Measurements from ENCODE around the gene TBC1D4. TPM values are rescaled to one million over a fixed set of nuclear protein-coding genes. Genes with fewer than 3 reads are reported as not detected.
A peak's percentile ranks its signal among the peaks of the same experiment; 100 is the strongest.

TBC1D4 gene
- total RNA-seq, 2 donors from 2014 or later = 2.9 to 7.2 TPM

DNA sequence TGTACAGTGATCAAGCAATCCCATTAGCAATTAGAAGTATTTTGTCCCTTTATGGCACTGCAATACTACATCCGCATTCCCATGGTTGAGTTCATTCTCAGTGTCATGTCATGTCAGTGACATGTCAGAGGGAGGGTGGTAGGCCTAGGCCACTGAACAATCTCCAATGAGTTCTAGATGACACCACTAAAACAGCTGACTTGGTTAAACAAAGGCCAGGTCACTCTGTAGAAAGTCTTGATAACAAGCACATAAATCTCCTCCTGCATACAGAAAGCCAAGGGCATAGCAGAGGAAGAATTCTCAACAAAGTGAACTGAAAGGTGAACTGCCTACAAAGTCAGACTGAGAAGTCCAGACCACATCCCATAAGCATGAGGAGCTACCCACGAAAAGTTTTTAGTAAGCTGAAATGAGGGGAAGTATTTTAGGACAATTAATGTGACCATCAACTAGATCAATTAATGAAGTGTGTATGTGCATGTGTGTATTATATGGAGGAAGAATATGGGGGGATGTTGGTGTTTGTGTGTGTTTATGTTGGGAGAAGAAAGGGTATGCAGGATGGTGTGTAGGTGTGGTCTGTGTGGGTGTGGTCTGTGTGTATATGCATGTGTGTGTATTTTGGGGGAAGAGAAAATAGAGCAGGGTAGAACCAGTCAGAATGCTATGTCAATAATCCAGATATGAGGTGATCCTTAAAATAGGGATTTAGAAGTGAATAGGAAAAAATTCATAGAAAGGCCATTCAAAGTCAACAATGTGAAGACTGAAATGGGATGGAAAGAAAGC, 67.7 kb downstream of the TBC1D4 start:
- Mint-ChIP-seq H3K4me3 (no peak overlapping the region), H3K9me3 (peaks cover 4% of the 10 kb centered on the region), H3K27ac (peak overlapping the region in 1 of 2 donors; percentile 2), H3K4me1 (ENCODE audit: low read depth in 2 of 2) (peaks cover 13 to 27% of the 10 kb centered on the region in 2 donors), H3K27me3 (peaks cover 0 to 3% of the 10 kb centered on the region in 2 donors), H3K36me3 (no peaks in the 10 kb centered on the region)
- DNase-seq (ENCODE audit: low spot score) = no peak
- ATAC-seq = no peak

DNA sequence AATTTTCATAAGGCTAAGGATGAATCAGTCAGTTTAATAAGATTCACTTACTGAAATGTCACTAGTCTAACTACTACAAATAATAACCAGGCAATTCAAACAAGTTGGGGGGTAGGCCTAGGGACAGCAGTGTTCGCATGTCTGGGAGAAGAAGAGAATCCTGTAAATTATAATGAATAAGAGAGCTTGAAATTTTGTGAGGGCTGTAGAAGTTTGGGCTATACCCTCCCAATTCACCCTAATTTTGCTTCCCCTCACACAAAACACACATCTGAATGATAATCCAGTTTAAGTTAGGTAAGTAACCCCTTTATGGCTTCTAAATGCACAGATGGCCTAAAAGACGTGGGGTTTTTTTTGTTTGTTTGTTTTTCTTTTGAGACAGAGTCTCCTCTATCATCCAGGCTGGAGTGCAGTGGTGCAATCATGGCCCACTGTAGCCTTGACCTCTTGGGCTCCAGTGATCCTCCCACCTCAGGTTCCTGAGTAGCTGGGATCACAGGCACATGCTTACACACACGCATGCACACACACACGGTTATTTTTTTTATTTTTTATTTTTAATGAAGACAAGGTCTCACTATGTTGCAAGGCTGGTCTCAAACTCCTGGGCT, 69.9 kb downstream of the TBC1D4 start:
- no peak for ATAC-seq
- Mint-ChIP-seq H3K27ac (no peak overlapping the region), H3K27me3 (no peaks in the 10 kb centered on the region), H3K9me3 (peaks cover 4% of the 10 kb centered on the region), H3K4me1 (ENCODE audit: low read depth in 2 of 2) (peaks cover 9 to 20% of the 10 kb centered on the region in 2 donors), H3K4me3 (no peak overlapping the region), H3K36me3 (no peaks in the 10 kb centered on the region)
- no peak for DNase-seq (ENCODE audit: low spot score)

DNA sequence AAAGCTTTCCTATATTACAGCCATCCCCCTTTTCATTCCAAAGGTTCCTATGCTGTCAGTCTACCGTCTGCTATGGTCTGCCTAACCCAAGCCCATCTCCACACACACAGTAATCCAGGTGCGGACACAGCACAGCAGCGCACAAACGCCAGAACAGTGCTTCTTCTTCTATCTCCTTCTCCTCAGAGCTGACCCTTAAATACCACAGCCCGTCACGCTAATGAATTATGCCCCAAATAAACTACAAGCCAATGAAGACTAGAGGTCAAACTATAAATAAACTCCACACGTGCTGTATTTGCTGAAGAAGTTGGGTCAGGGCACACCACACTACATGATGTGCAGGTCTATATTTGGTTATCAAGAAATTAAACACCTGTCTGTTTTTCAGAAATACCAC, 71.8 kb downstream of the TBC1D4 start:
- Mint-ChIP-seq H3K9me3 (peaks cover 4% of the 10 kb centered on the region), H3K36me3 (no peaks in the 10 kb centered on the region), H3K27ac (no peak overlapping the region), H3K27me3 (no peaks in the 10 kb centered on the region), H3K4me1 (ENCODE audit: low read depth in 2 of 2) (peaks cover 5 to 6% of the 10 kb centered on the region in 2 donors), H3K4me3 (no peak overlapping the region)
- no peak for DNase-seq (ENCODE audit: low spot score)
- no peak for ATAC-seq

DNA sequence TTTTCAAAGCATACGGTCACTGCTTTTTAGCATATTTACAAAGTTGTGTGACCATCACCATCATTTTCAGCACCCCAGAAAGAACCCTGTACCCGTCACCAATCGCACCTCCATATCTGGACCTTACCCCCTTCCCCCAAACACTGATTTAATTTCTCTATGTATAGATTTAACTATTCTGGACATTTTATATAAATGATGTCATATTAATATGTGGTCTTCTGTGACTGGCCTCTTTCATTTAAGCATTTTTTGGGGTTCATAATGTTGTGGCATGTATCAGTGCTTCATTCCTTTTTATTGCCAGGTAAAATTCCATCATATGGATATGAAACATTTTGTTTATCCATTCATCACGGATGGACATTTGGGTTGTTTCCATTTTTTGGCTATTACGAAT, 74.0 kb downstream of the TBC1D4 start:
- Mint-ChIP-seq H3K4me1 (ENCODE audit: low read depth in 2 of 2) (no peaks in the 10 kb centered on the region), H3K4me3 (no peak overlapping the region), H3K27me3 (no peaks in the 10 kb centered on the region), H3K36me3 (no peaks in the 10 kb centered on the region), H3K9me3 (no peaks in the 10 kb centered on the region), H3K27ac (no peak overlapping the region)
- ATAC-seq (no peak), DNase-seq (ENCODE audit: low spot score) (no peak)

DNA sequence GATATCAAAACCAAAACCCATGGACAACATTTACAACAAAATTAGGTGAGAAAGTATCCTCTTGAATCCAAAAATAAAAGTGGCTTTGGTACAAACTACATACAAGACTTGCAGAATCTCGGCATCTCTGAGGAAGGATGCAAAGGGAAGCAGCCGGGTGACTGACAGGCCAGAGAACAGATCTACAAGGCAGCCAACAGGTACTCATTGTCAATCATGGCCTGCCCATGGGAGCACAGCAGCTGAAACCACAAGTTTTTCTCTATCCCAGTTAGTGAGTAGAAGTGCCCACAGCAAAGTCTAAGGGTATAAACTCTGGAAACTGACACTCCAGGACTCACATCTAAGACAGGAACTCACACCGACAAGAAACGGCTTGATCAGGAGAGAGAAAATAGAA, 74.5 kb downstream of the TBC1D4 start:
- H3K36me3 Mint-ChIP-seq = no peaks in the 10 kb centered on the region
- H3K4me1 Mint-ChIP-seq (ENCODE audit: low read depth in 2 of 2) = no peaks in the 10 kb centered on the region
- no peaks in the 10 kb centered on the region for H3K27me3 Mint-ChIP-seq
- no peak overlapping the region for H3K27ac Mint-ChIP-seq
- H3K9me3 Mint-ChIP-seq = no peaks in the 10 kb centered on the region
- DNase-seq (ENCODE audit: low spot score) = no peak
- H3K4me3 Mint-ChIP-seq = no peak overlapping the region
- no peak for ATAC-seq

DNA sequence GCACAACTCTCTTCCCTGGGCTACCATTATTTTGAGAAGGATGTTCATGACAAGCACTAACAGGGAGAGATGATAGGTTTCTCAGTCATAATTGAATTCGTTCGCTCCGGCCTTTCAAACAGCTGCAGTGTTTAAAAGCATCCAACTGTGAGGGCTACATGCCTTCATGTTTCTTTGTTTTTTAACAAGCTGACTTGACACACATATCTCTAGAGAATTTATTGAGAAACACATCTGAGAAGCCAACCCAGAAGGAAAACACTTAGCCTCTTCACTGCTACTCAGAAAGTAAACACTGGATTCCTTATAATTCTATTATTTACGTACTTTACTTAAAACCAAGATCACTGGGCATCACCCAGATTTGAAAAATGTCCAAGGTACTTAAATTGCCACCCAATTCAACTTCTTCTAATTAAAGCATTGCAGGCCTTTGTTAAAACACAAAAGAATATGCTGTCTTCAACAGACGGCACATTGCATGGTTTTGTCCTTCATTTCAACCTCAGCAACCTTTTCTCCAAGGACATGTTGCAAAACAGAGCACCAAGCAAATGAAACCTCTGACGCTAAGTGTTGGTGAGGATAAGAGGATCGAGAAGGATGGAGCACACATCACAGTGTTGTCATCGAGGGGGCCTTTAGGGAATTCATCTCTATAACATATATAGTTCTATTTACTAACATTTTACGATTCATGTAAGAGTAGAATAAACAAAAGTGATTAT, 75.8 kb downstream of the TBC1D4 start:
- Mint-ChIP-seq H3K27ac (no peak overlapping the region), H3K4me3 (no peak overlapping the region), H3K27me3 (no peaks in the 10 kb centered on the region), H3K9me3 (no peaks in the 10 kb centered on the region), H3K36me3 (no peaks in the 10 kb centered on the region), H3K4me1 (ENCODE audit: low read depth in 2 of 2) (no peaks in the 10 kb centered on the region)
- ATAC-seq (no peak), DNase-seq (ENCODE audit: low spot score) (no peak)

DNA sequence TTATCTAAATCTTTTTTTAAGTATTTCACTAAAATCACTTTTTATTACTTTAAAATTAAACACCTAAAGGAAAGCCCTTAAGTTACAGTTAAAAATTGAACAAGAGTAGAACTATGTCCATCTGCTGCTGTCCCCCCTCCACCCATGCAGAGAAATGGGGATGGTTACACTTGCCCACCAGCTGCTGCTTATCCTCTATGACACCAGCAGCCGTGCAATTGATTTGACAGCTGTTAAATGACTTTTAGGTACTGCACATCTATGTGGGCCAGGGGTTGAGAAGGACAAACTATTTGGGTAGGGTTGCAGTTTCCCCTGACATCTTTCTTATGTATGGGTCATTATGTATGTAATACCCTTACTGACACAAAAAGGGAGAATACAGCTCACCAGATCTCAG, 77.2 kb downstream of the TBC1D4 start:
- H3K4me1 Mint-ChIP-seq (ENCODE audit: low read depth in 2 of 2) = no peaks in the 10 kb centered on the region
- H3K36me3 Mint-ChIP-seq = no peaks in the 10 kb centered on the region
- H3K9me3 Mint-ChIP-seq = no peaks in the 10 kb centered on the region
- no peak overlapping the region for H3K27ac Mint-ChIP-seq
- no peak overlapping the region for H3K4me3 Mint-ChIP-seq
- ATAC-seq = no peak
- peaks cover 0 to 3% of the 10 kb centered on the region in 2 donors for H3K27me3 Mint-ChIP-seq
- no peak for DNase-seq (ENCODE audit: low spot score)

DNA sequence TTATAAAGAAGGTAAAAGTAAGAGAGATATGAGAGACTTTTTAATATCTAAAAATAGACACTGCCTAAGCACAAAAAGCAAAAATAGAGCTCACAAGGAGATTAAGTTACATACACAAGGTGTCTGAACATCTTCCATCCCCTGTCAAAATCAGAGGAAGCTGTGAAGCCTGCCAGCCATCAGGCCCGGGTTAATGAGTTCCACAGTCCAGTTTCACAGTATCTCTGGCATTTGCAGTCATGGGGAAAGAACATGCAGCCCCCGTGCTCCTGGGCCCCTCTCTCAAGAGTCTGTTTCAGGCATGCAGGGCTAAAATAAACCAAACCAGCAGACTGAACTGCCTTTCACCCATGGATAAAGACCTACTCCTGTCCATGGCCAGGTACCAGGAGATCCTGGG, 79.2 kb downstream of the TBC1D4 start:
- H3K4me1 Mint-ChIP-seq (ENCODE audit: low read depth in 2 of 2) = no peaks in the 10 kb centered on the region
- no peak overlapping the region for H3K27ac Mint-ChIP-seq
- H3K9me3 Mint-ChIP-seq = no peaks in the 10 kb centered on the region
- H3K36me3 Mint-ChIP-seq = no peaks in the 10 kb centered on the region
- DNase-seq (ENCODE audit: low spot score) (no peak), ATAC-seq (no peak)
- no peak overlapping the region for H3K4me3 Mint-ChIP-seq
- peaks cover 0 to 3% of the 10 kb centered on the region in 2 donors for H3K27me3 Mint-ChIP-seq

DNA sequence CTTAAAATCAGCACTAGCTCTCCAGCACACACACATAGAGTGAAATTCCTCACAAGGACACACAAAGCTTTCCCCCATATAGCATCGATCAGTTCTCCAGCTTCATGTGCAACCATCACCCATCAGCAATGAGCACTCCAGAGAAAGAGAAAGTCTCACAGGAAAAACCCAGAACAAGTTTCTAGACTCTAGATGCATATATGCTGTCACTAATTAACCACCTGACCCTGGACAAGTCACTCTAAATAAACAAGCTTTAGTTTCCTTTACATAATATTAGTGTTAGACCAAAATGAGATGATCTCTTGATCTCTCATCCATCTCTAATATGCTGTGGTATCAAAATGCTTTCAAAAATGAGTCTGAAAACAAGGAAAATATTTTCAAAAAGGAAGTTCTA, 81.2 kb downstream of the TBC1D4 start:
- H3K27me3 Mint-ChIP-seq = peaks cover 0 to 3% of the 10 kb centered on the region in 2 donors
- no peak overlapping the region for H3K27ac Mint-ChIP-seq
- DNase-seq (ENCODE audit: low spot score) (no peak), ATAC-seq (no peak)
- no peaks in the 10 kb centered on the region for H3K9me3 Mint-ChIP-seq
- no peak overlapping the region for H3K4me3 Mint-ChIP-seq
- H3K4me1 Mint-ChIP-seq (ENCODE audit: low read depth in 2 of 2) = no peaks in the 10 kb centered on the region
- H3K36me3 Mint-ChIP-seq = no peaks in the 10 kb centered on the region

DNA sequence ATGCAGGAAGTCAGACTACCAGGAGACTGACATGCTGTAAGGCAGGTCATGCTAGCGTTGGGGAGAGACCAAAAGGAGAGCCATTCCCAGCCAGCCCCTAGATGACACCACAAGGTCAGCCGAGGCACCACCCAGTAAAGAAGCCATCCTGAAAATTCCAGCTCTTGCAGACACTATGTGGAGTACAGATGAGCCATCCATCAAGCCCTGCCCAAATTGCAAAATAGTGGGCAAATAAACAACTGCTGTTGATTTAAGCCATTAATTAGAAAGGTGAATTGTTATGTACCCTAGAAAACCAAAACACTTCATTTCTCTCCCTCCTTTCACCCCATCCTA, 82.1 kb downstream of the TBC1D4 start:
- peaks cover 0 to 3% of the 10 kb centered on the region in 2 donors for H3K27me3 Mint-ChIP-seq
- H3K9me3 Mint-ChIP-seq = no peaks in the 10 kb centered on the region

DNA sequence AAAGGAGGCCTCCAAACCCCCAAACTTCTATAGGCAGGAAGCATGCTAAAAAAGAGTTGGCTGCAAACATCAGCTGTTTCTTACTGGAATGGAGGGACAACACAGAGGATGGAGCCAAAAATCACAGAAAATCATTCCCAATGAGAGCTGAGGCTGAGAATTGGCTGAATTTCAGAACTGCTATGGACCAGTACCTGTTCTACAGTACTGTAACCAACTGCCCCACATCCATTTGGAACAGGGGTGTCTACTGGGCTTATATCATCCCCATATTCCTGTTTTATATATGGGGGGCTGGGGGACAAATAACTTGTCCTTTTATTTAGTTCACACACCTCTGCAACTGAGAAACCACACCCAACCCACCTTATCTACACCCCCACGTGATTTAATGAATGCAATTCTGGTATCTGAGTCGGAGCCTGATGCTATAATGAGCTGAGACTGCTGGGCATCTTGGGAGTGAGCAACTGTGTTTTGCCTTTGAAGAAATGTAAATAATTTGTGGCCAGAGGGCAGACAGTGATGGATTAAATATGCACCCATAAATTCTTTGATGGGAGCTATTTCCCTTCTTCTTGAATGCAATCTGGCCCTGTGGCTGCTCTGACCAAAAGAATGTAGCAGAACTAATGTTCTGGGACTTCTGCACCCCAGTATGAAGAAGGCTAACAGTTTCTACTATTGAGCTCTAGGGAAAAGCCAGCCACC, 82.6 kb downstream of the TBC1D4 start:
- Mint-ChIP-seq H3K36me3 (no peaks in the 10 kb centered on the region), H3K4me3 (no peak overlapping the region), H3K4me1 (ENCODE audit: low read depth in 2 of 2) (peaks cover 0 to 3% of the 10 kb centered on the region in 2 donors), H3K27ac (no peak overlapping the region), H3K27me3 (peaks cover 0 to 3% of the 10 kb centered on the region in 2 donors), H3K9me3 (no peaks in the 10 kb centered on the region)
- no peak for DNase-seq (ENCODE audit: low spot score)
- ATAC-seq = no peak

More for the DNA sequence above, 82.1 kb downstream of the TBC1D4 start:
- DNase-seq (ENCODE audit: low spot score) (no peak), ATAC-seq (no peak)
- Mint-ChIP-seq H3K27ac (no peak overlapping the region), H3K36me3 (no peaks in the 10 kb centered on the region), H3K4me1 (ENCODE audit: low read depth in 2 of 2) (peaks cover 0 to 3% of the 10 kb centered on the region in 2 donors), H3K4me3 (no peak overlapping the region)

DNA sequence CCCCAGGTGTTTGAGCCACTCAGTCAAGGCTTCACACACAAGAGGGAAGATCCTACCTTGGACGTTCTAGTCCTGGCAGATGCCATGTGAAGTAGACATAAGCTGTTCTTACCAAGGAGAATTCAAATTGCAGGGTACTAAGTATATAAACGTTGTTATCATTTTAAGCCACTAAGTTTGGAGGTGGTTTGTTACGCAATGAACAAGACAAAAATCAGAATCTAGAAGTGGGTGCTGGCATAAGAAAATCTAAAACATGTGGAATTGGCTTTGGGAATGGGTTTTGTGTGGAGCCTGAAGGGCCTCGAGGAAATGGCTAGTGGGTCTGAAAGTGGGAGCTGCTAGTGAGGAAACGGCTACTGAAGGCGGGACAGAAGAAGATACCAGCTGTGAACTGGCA, 83.9 kb downstream of the TBC1D4 start:
- no peak for DNase-seq (ENCODE audit: low spot score)
- Mint-ChIP-seq H3K4me1 (ENCODE audit: low read depth in 2 of 2) (peaks cover 0 to 3% of the 10 kb centered on the region in 2 donors), H3K9me3 (no peaks in the 10 kb centered on the region), H3K27me3 (peaks cover 0 to 3% of the 10 kb centered on the region in 2 donors), H3K4me3 (no peak overlapping the region), H3K27ac (no peak overlapping the region), H3K36me3 (no peaks in the 10 kb centered on the region)
- no peak for ATAC-seq

DNA sequence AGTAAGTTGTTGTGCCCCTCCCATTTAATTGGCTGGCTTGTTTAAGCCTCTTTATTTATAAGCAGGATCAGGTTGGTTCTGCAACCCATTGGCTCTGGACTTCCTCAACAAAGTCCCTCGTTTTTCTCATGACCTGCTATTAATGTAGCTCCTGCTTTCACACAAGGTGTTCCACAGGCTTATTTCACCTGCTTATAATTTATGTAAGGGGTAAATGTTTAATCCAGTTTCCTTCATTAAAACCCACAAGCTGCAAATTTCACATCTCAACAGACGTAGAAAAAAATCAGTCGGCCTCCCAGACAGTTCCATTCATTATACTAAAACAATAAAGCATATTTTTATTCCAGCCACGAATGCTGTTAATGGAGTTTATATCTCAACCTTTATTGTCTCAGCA, 86.1 kb downstream of the TBC1D4 start:
- DNase-seq (ENCODE audit: low spot score) = no peak
- ATAC-seq = no peak
- Mint-ChIP-seq H3K4me3 (no peak overlapping the region), H3K4me1 (ENCODE audit: low read depth in 2 of 2) (peaks cover 0 to 3% of the 10 kb centered on the region in 2 donors), H3K9me3 (no peaks in the 10 kb centered on the region), H3K27ac (no peak overlapping the region), H3K36me3 (no peaks in the 10 kb centered on the region), H3K27me3 (peaks cover 0 to 3% of the 10 kb centered on the region in 2 donors)

DNA sequence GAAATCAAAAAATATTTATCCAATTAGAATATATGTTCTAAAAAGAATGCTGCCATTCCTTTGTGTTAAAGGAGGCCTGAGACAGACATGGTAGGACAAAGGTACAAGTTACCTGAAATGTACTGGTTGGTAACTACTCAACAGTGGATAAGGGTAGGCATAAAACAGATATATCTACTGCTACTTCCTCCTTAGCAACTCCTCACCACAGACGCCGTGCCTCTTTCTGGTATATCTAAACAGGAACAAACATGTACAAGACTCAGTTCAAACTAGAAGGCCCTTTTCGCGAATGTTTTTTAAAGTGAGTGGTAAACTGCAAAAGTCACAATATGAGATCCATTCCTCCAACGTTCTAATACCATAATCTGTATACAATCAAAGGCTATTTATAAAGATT, 86.9 kb downstream of the TBC1D4 start:
- no peak overlapping the region for H3K27ac Mint-ChIP-seq
- H3K9me3 Mint-ChIP-seq = no peaks in the 10 kb centered on the region
- H3K4me1 Mint-ChIP-seq (ENCODE audit: low read depth in 2 of 2) = peaks cover 0 to 3% of the 10 kb centered on the region in 2 donors
- no peak for DNase-seq (ENCODE audit: low spot score)
- H3K4me3 Mint-ChIP-seq = no peak overlapping the region
- peaks cover 0 to under 1% of the 10 kb centered on the region in 2 donors for H3K27me3 Mint-ChIP-seq
- H3K36me3 Mint-ChIP-seq = no peaks in the 10 kb centered on the region
- no peak for ATAC-seq

Measured in natural killer cell treated with Interleukin-12 subunit alpha and Interleukin-12 subunit beta and Interleukin-15 and Interleukin-18, amount 100 ng/mL, for 72 hours (primary cell).